ENCODE data around the gene HMGCS1. TPM values are rescaled to one million over a fixed set of nuclear protein-coding genes. Genes with fewer than 3 reads are reported as not detected.
A peak's percentile ranks its signal among the peaks of the same experiment; 100 is the strongest.

The HMGCS1 gene
- total RNA-seq, 4 donors from 2014 or later: 92.4 to 160 (median 119) TPM

DNA sequence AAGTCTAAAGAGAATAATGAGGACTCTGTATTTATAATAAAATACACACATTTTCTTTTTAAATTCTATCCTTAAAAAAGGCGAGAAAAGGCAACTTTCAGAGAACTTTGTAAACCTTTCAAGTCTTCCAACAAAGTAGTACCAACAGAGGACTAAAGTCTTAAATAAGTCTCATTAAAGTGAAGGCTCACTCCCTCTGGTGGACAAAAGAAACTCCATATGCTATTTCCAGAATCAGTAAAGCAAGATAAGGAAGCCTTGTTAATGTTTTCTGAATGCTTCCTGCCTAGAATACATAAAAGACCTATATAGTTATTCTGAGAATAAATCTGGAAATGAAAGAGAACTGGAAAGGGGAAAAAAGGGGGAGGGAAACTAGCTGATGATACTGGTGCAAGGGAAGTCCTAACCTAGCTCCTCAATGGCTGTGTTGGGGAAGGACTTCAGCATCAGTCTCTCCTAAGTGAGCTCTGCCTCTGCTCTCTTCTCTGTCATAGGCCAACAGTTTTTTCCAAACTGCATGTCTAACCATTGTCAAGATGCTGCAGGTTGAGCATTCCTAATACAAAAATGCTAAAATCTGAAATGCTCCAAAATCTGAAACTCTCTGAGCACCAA lies 7.2 kb downstream of the HMGCS1 start:
- no peak for TF ChIP-seq POLR2AphosphoS5 (IDR thresholded peaks at IDR 0.05)
- TF ChIP-seq, protein P1, sequence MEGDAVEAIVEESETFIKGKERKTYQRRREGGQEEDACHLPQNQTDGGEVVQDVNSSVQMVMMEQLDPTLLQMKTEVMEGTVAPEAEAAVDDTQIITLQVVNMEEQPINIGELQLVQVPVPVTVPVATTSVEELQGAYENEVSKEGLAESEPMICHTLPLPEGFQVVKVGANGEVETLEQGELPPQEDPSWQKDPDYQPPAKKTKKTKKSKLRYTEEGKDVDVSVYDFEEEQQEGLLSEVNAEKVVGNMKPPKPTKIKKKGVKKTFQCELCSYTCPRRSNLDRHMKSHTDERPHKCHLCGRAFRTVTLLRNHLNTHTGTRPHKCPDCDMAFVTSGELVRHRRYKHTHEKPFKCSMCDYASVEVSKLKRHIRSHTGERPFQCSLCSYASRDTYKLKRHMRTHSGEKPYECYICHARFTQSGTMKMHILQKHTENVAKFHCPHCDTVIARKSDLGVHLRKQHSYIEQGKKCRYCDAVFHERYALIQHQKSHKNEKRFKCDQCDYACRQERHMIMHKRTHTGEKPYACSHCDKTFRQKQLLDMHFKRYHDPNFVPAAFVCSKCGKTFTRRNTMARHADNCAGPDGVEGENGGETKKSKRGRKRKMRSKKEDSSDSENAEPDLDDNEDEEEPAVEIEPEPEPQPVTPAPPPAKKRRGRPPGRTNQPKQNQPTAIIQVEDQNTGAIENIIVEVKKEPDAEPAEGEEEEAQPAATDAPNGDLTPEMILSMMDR (IDR thresholded peaks at IDR 0.05): peak; percentile 33 to 50
- no peak for TF ChIP-seq POLR2A (IDR thresholded peaks at IDR 0.05)
- TF ChIP-seq EP300 (IDR thresholded peaks at IDR 0.05): no peak
- peaks cover 48% of the 10 kb centered on the region for H3K4me1 ChIP-seq
- H3K4me3 ChIP-seq: no peak overlapping the region
- no peak for DNase-seq (ENCODE audit: low spot score in 2 of 2)
- no peaks in the 10 kb centered on the region for H3K27me3 ChIP-seq
- no peaks in the 10 kb centered on the region for H3K36me3 ChIP-seq
- no peaks in the 10 kb centered on the region for H3K9me3 ChIP-seq
- WGBS: 75% methylated on average over 1 of the region's 1 CpG
- no peak overlapping the region for H3K27ac ChIP-seq

DNA sequence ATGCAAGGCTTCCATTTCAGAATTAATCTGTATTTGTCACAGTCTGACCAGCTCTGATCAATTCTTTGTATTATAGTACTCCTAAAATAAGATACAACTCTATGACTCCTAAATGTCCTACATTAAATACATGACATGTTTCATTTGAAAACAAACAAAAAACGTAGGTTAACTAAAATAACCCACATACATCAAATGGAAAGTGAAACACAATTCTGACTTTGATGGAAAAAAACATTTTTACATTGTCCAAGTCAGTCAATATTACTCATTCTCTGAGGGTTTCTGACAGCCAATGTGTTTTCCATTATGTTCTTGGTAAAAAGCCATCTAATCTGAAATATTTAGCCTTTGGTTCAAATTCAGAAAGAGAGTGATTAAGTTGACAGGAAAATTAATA lies 8.7 kb downstream of the HMGCS1 start:
- Histone ChIP-seq H3K4me3 (no peak overlapping the region), H3K9me3 (no peaks in the 10 kb centered on the region), H3K36me3 (peaks cover 4% of the 10 kb centered on the region), H3K27ac (no peak overlapping the region), H3K4me1 (peaks cover 35% of the 10 kb centered on the region), H3K27me3 (no peaks in the 10 kb centered on the region)
- DNase-seq (ENCODE audit: low spot score in 2 of 2): no peak
- TF ChIP-seq EP300 (IDR thresholded peaks at IDR 0.05): no peak
- no peak for TF ChIP-seq POLR2A (IDR thresholded peaks at IDR 0.05)
- TF ChIP-seq POLR2AphosphoS5 (IDR thresholded peaks at IDR 0.05): no peak
- TF ChIP-seq, protein P1 (IDR thresholded peaks at IDR 0.05): no peak
- WGBS: 46% methylated on average over 1 of the region's 1 CpG

DNA sequence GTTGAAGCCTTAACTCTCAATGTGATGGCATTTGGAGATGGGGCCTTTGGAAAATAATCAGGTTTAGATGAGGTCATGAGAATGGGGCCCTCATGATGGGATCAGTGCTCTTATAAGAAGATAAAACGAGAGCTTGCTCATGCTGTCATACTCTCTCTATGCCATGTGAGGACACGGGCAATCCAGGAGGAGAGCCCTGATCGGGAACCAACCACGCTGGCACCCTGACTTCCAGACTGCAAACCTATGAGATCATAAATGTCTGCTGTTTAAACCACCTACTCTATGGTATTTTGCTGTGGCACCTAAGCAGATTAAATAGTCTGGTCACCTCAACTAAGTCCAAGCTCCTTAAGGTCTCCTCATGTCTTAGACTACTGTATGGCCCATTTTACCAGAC lies 10.0 kb downstream of the HMGCS1 start:
- WGBS: 80% methylated on average over 4 of the region's 4 CpGs
- H3K27me3 ChIP-seq: no peaks in the 10 kb centered on the region
- DNase-seq (ENCODE audit: low spot score in 2 of 2): no peak
- TF ChIP-seq EP300 (IDR thresholded peaks at IDR 0.05) (no peak), POLR2AphosphoS5 (IDR thresholded peaks at IDR 0.05) (no peak), POLR2A (IDR thresholded peaks at IDR 0.05) (no peak)
- TF ChIP-seq, protein P1 (IDR thresholded peaks at IDR 0.05): no peak
- H3K4me3 ChIP-seq: no peak overlapping the region
- H3K36me3 ChIP-seq: peaks cover 9% of the 10 kb centered on the region
- H3K27ac ChIP-seq: no peak overlapping the region
- H3K4me1 ChIP-seq: peaks cover 27% of the 10 kb centered on the region
- no peaks in the 10 kb centered on the region for H3K9me3 ChIP-seq

DNA sequence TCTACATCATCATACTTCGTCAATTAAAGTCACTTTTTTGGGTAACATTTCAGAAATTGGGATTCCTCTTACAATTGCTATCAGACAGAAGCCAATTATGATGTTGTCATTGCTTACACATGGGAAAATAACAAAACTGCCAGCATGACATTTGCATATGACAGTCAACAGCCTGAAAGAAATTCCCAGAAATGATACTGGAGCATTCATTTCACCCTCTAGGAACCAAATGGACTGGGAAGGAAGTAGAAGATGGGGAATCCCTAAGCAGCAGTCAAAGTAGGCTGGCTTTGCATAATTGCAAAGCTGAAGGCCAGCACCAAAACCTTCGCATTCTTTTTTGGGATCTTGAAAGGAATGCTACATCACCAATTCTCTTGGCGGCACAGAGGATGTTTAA lies 10.7 kb downstream of the HMGCS1 start:
- no peak overlapping the region for H3K4me3 ChIP-seq
- 80% methylated on average over 3 of the region's 3 CpGs for WGBS
- H3K9me3 ChIP-seq: no peaks in the 10 kb centered on the region
- peaks cover 16% of the 10 kb centered on the region for H3K36me3 ChIP-seq
- peaks cover 27% of the 10 kb centered on the region for H3K4me1 ChIP-seq
- TF ChIP-seq POLR2AphosphoS5 (IDR thresholded peaks at IDR 0.05): no peak
- TF ChIP-seq, protein P1 (IDR thresholded peaks at IDR 0.05): no peak
- no peak for TF ChIP-seq POLR2A (IDR thresholded peaks at IDR 0.05)
- TF ChIP-seq EP300 (IDR thresholded peaks at IDR 0.05): no peak
- H3K27me3 ChIP-seq: no peaks in the 10 kb centered on the region
- H3K27ac ChIP-seq: no peak overlapping the region
- no peak for DNase-seq (ENCODE audit: low spot score in 2 of 2)

DNA sequence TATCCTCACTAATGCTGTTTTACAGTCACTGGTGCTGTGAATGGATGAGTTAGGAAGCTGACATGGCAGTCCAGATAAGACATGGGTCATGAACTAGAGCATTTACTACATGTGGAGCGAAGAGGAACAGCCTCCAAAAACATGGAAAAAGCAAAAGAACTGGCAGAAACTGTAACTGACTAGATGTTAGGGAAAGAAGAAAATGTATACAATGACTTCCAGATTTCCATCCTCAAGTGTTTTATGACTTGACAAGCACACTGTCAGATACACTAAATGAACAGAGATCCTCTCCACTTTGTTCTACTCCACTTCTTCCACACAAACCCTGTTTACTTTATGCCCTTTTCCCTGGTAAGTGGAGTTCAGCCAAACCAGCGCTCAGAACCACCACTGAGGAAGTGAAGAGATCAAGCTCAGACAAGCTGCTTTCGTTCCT lies 11.5 kb downstream of the HMGCS1 start:
- H3K27ac ChIP-seq: no peak overlapping the region
- peaks cover 27% of the 10 kb centered on the region for H3K4me1 ChIP-seq
- 58% methylated on average over 3 of the region's 3 CpGs for WGBS
- no peak overlapping the region for H3K4me3 ChIP-seq
- H3K9me3 ChIP-seq: no peaks in the 10 kb centered on the region
- H3K27me3 ChIP-seq: no peaks in the 10 kb centered on the region
- TF ChIP-seq POLR2A (IDR thresholded peaks at IDR 0.05) (no peak), EP300 (IDR thresholded peaks at IDR 0.05) (no peak), POLR2AphosphoS5 (IDR thresholded peaks at IDR 0.05) (no peak)
- TF ChIP-seq, protein P1 (IDR thresholded peaks at IDR 0.05): no peak
- peaks cover 24% of the 10 kb centered on the region for H3K36me3 ChIP-seq
- DNase-seq (ENCODE audit: low spot score in 2 of 2): no peak
